ENCODE measurements around the gene ZNF253. TPM values are rescaled to one million over a fixed set of nuclear protein-coding genes. Genes with fewer than 3 reads are reported as not detected.

Gene ZNF253
- total and polyA plus RNA-seq, 10 of the 15 experiments (the other 5 are each of a cell fraction or from before 2014, with no cell fraction given), result 2.6 to 8.9 (median 5.2) TPM

GRCh38 chr19:19866611-19867248 lies 1.0 kb downstream of the ZNF253 start (continued):
- TF ChIP-seq, protein P1, sequence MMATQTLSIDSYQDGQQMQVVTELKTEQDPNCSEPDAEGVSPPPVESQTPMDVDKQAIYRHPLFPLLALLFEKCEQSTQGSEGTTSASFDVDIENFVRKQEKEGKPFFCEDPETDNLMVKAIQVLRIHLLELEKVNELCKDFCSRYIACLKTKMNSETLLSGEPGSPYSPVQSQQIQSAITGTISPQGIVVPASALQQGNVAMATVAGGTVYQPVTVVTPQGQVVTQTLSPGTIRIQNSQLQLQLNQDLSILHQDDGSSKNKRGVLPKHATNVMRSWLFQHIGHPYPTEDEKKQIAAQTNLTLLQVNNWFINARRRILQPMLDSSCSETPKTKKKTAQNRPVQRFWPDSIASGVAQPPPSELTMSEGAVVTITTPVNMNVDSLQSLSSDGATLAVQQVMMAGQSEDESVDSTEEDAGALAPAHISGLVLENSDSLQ (IDR thresholded peaks at IDR 0.05), result no peak
- TF ChIP-seq BCL3 (IDR thresholded peaks at IDR 0.05; ENCODE audit: borderline replicate concordance, insufficient read depth, low read depth, low read length, poor library complexity, severe bottlenecking) (no peak), CBX5 (IDR thresholded peaks at IDR 0.05; ENCODE audit: low read depth) (no peak), STAT3 (IDR thresholded peaks at IDR 0.05; ENCODE audit: low read depth, low read length) (no peak), POLR2AphosphoS5 (IDR thresholded peaks at IDR 0.05; ENCODE audit: low read length) (peak; percentile 62; the same call in 1 of the 2 replicates), IKZF2 (IDR thresholded peaks at IDR 0.05) (0 out of 4 replicates have a peak, but pooled peaks of 1 of the 2 experiments have one; percentile 10), SIN3A (IDR thresholded peaks at IDR 0.05; ENCODE audit: low read depth, low read length) (peak; percentile 48; the same call in 1 of the 2 replicates), SMC3 (IDR thresholded peaks at IDR 0.05; ENCODE audit: borderline replicate concordance, low read length) (no peak), NR2F1 (conservative IDR thresholded peaks at IDR 0.05) (peak; percentile 49; the same call in 1 of the 2 replicates), NR2C2 (IDR thresholded peaks at IDR 0.05; ENCODE audit: borderline replicate concordance, control insufficient read depth, insufficient read length, low read depth) (no peak), NFYB (IDR thresholded peaks at IDR 0.05; ENCODE audit: insufficient read depth, low read depth, low read length) (peak; percentile 43; the same call in 1 of the 2 replicates), TAF1 (IDR thresholded peaks at IDR 0.05; ENCODE audit: borderline replicate concordance, low read depth, low read length) (no peak), SKIL (IDR thresholded peaks at IDR 0.05; ENCODE audit: low read depth, poor library complexity, severe bottlenecking) (no peak), RUNX3 (IDR thresholded peaks at IDR 0.05; ENCODE audit: low read length) (no peak), RELA (IDR thresholded peaks at IDR 0.05; ENCODE audit: borderline replicate concordance, partially characterized antibody) (no peak)
- TF ChIP-seq, protein P2, sequence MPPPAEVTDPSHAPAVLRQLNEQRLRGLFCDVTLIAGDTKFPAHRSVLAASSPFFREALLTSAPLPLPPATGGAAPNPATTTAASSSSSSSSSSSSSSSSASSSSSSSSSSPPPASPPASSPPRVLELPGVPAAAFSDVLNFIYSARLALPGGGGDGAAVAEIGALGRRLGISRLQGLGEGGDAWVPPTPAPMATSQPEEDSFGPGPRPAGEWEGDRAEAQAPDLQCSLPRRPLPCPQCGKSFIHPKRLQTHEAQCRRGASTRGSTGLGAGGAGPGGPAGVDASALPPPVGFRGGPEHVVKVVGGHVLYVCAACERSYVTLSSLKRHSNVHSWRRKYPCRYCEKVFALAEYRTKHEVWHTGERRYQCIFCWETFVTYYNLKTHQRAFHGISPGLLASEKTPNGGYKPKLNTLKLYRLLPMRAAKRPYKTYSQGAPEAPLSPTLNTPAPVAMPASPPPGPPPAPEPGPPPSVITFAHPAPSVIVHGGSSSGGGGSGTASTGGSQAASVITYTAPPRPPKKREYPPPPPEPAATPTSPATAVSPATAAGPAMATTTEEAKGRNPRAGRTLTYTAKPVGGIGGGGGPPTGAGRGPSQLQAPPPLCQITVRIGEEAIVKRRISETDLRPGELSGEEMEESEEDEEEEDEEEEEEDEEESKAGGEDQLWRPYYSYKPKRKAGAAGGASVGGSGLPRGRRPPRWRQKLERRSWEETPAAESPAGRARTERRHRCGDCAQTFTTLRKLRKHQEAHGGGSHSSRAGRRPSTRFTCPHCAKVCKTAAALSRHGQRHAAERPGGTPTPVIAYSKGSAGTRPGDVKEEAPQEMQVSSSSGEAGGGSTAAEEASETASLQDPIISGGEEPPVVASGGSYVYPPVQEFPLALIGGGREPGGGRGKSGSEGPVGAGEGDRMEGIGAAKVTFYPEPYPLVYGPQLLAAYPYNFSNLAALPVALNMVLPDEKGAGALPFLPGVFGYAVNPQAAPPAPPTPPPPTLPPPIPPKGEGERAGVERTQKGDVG (CRISPR knock-in tag; IDR thresholded peaks at IDR 0.05), result no peak
- TF ChIP-seq, protein P3, sequence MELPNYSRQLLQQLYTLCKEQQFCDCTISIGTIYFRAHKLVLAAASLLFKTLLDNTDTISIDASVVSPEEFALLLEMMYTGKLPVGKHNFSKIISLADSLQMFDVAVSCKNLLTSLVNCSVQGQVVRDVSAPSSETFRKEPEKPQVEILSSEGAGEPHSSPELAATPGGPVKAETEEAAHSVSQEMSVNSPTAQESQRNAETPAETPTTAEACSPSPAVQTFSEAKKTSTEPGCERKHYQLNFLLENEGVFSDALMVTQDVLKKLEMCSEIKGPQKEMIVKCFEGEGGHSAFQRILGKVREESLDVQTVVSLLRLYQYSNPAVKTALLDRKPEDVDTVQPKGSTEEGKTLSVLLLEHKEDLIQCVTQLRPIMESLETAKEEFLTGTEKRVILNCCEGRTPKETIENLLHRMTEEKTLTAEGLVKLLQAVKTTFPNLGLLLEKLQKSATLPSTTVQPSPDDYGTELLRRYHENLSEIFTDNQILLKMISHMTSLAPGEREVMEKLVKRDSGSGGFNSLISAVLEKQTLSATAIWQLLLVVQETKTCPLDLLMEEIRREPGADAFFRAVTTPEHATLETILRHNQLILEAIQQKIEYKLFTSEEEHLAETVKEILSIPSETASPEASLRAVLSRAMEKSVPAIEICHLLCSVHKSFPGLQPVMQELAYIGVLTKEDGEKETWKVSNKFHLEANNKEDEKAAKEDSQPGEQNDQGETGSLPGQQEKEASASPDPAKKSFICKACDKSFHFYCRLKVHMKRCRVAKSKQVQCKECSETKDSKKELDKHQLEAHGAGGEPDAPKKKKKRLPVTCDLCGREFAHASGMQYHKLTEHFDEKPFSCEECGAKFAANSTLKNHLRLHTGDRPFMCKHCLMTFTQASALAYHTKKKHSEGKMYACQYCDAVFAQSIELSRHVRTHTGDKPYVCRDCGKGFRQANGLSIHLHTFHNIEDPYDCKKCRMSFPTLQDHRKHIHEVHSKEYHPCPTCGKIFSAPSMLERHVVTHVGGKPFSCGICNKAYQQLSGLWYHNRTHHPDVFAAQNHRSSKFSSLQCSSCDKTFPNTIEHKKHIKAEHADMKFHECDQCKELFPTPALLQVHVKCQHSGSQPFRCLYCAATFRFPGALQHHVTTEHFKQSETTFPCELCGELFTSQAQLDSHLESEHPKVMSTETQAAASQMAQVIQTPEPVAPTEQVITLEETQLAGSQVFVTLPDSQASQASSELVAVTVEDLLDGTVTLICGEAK (IDR thresholded peaks at IDR 0.05; ENCODE audit: borderline replicate concordance), result peak; percentile 39; the same call in 1 of the 2 replicates
